HepG2 (cell line): ENCODE data around the gene NOL12. TPM values are rescaled to one million over a fixed set of nuclear protein-coding genes. Genes with fewer than 3 reads are reported as not detected.
A peak's percentile ranks its signal among the peaks of the same experiment; 100 is the strongest.

Experiments
- CHD4 ChIP-seq: fragments of 200-600 bp; sonication (generic); IDR thresholded peaks from 2 replicates; pipeline ENCODE4 v1.7.0; 2017; ENCODE audit warnings: mild to moderate bottlenecking, low read length, borderline replicate concordance
- FOXO4 ChIP-seq: sonication (generic); formaldehyde crosslinking; conservative IDR thresholded peaks from 2 replicates; pipeline ENCODE4 v1.8.1; 2023; ENCODE audit warnings: missing genetic modification reagents
- RORA ChIP-seq: sonication (generic); formaldehyde crosslinking; IDR thresholded peaks from 2 replicates; pipeline ENCODE4 v1.5.0; 2020; ENCODE audit warnings: mild to moderate bottlenecking, missing genetic modification reagents, moderate library complexity
- SNRNP70 ChIP-seq: fragments of 200-400 bp; formaldehyde crosslinking; IDR thresholded peaks from 2 replicates; pipeline ENCODE4 v1.6.1; 2017; ENCODE audit warnings: mild to moderate bottlenecking, low read depth, low read length, moderate library complexity
- SRSF4 ChIP-seq: fragments of 200-400 bp; formaldehyde crosslinking; IDR thresholded peaks from one replicate; pipeline ENCODE4 v1.6.1; 2018; ENCODE audit warnings: mild to moderate bottlenecking, low read depth, low read length, moderate library complexity; ENCODE audit not compliant: poor library complexity, severe bottlenecking
- TARDBP ChIP-seq: sonication (generic); formaldehyde crosslinking; IDR thresholded peaks from 2 replicates; pipeline ENCODE4 v1.8.0; 2022; ENCODE audit warnings: mild to moderate bottlenecking, missing genetic modification reagents
- TBL1XR1 ChIP-seq: fragments of 150-350 bp; IDR thresholded peaks from 2 replicates; pipeline ENCODE4 v1.6.1; 2014; ENCODE audit warnings: borderline replicate concordance, low read length; ENCODE audit not compliant: partially characterized antibody
- ZBTB43 ChIP-seq: sonication (generic); formaldehyde crosslinking; conservative IDR thresholded peaks from 2 replicates; pipeline ENCODE4 v1.4.0; 2020; ENCODE audit warnings: missing genetic modification reagents
- ZNF672 ChIP-seq: sonication (generic); formaldehyde crosslinking; IDR thresholded peaks from 2 replicates; pipeline ENCODE4 v1.8.1; 2022; ENCODE audit warnings: missing genetic modification reagents
- ZSCAN29 ChIP-seq: sonication (generic); formaldehyde crosslinking; conservative IDR thresholded peaks from 2 replicates; pipeline ENCODE4 v1.4.0; 2020; ENCODE audit warnings: mild to moderate bottlenecking, missing genetic modification reagents
- polyA plus RNA-seq, 8 experiments: library from polyadenylated mRNA; depleted of rRNA in 3 of 8; stranded (reverse) in 7 of 8; unstranded in 1 of 8; fragments of >200 nt; fragmentation: Illumina TruSeq in 4 of 8; extraction: Trizol in 4 of 8; gene quantifications; 2 replicates each; pipeline versions ENCODE4 v1.2.1 to v1.2.3, GENCODE V29; 2011 to 2016; ENCODE audit warnings: low read depth in 4 of 8, missing spikeins in 1 of 8, mixed read lengths in 1 of 8; ENCODE audit not compliant: insufficient read depth in 1 of 8
- total RNA-seq, 5 experiments: library from RNA; depleted of rRNA; stranded (reverse); fragments of >200 nt; fragmentation: Illumina TruSeq; extraction: Trizol; gene quantifications; 2 replicates each; pipeline ENCODE4 v1.2.3, GENCODE V29; 2016; ENCODE audit warnings: low read depth in 1 of 5
- TF ChIP-seq, protein P1 (sequence below): sonication (generic); formaldehyde crosslinking; IDR thresholded peaks from 2 replicates; pipeline ENCODE4 v1.8.1; 2022; ENCODE audit warnings: low read depth, mild to moderate bottlenecking, missing genetic modification reagents

The NOL12 gene
- total and polyA plus RNA-seq, 2 of the 13 experiments (the other 11 are each of a cell fraction or from before 2014, with no cell fraction given): 14.3 to 31.4 TPM

DNA sequence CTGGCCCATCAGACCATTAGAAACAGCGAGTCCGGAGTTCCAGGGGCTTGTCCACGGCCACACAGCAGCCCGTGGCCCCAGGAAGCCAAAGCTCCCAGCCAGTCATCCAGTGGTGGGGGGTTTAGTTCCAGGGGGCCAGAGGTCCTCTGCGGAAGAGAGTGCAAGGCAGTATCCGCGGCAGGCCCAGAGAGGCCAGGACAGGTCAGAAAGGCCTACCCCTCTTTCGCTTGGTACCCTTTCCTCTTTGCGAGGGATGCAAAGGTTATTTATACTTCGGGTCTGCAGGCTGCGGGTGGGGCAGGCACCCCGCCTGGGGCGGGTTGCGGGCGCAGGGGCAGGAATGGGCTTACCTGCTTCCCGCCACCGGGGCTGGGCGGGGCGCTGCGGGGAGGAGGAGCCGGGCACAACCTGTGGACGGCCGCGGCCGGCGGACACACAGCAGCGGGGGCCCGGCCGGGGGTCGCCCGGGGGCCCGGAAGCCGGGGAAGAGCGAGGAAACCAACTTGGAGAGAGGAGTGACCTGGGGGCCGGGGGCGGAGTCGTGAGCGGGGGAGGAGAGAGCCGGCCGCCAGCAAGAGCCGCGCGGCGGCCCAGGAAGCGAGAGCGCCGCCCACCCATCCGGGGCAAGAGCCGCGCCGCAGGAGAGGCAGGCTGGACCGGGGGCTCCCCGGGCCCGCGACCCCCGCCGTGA lies 46.9 kb upstream of the NOL12 start, which contains the start of gene SH3BP1 (continued):
- TF ChIP-seq FOXO4 (CRISPR knock-in tag) (no peak), CHD4 (peak; percentile 43; the same call in 1 of the 2 replicates), TBL1XR1 (no peak), SNRNP70 (no peak), ZNF672 (CRISPR knock-in tag) (no peak), TARDBP (CRISPR knock-in tag) (peak; percentile 27; the same call in 1 of the 2 replicates), SRSF4 (no peak), RORA (CRISPR knock-in tag) (no peak), ZSCAN29 (CRISPR knock-in tag) (no peak), ZBTB43 (no peak)
- TF ChIP-seq, protein P1, sequence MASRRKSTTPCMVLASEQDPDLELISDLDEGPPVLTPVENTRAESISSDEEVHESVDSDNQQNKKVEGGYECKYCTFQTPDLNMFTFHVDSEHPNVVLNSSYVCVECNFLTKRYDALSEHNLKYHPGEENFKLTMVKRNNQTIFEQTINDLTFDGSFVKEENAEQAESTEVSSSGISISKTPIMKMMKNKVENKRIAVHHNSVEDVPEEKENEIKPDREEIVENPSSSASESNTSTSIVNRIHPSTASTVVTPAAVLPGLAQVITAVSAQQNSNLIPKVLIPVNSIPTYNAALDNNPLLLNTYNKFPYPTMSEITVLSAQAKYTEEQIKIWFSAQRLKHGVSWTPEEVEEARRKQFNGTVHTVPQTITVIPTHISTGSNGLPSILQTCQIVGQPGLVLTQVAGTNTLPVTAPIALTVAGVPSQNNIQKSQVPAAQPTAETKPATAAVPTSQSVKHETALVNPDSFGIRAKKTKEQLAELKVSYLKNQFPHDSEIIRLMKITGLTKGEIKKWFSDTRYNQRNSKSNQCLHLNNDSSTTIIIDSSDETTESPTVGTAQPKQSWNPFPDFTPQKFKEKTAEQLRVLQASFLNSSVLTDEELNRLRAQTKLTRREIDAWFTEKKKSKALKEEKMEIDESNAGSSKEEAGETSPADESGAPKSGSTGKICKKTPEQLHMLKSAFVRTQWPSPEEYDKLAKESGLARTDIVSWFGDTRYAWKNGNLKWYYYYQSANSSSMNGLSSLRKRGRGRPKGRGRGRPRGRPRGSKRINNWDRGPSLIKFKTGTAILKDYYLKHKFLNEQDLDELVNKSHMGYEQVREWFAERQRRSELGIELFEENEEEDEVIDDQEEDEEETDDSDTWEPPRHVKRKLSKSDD: no peak
- TF ChIP-seq, all 625 proteins: peak for 65
